CD14-positive monocyte (primary cell): Measurements from ENCODE around the gene SULT1C2. TPM values are rescaled to one million over a fixed set of nuclear protein-coding genes. Genes with fewer than 3 reads are reported as not detected.

Experiments
- DNase-seq, 3 donors: peaks; one replicate each; pipeline ENCODE4 v3.0.0-alpha.2; 2011 to 2022
- H2AFZ ChIP-seq: 2 replicates; pipeline ENCODE4 v1.6.0; 2012; ENCODE audit warnings: mild to moderate bottlenecking, low read depth, low read length, inconsistent platforms; ENCODE audit not compliant: insufficient read depth, poor library complexity, severe bottlenecking
- H3K27ac ChIP-seq, 2 donors: 1 replicate in 1 of 2; 2 replicates in 1 of 2; pipeline ENCODE4 v1.5.1; 2012 to 2013; ENCODE audit warnings: low read length in 2 of 2, control low read depth in 1 of 2, inconsistent platforms in 1 of 2, low read depth in 1 of 2, mild to moderate bottlenecking in 1 of 2
- H3K27me3 ChIP-seq, 2 donors: one replicate each; pipeline versions ENCODE4 v1.6.0 to v1.6.1; 2011 to 2013; ENCODE audit warnings: low read length in 2 of 2; ENCODE audit not compliant: control insufficient read depth in 2 of 2, insufficient read depth in 2 of 2
- H3K36me3 ChIP-seq, 2 donors: replicated peaks in 1 of 2; 1 replicate in 1 of 2; 2 replicates in 1 of 2; pipeline versions ENCODE4 v1.5.1 to v1.6.1; 2012 to 2013; ENCODE audit warnings: low read length in 2 of 2, control low read depth in 1 of 2, inconsistent platforms in 1 of 2, mild to moderate bottlenecking in 1 of 2; ENCODE audit not compliant: insufficient read depth in 2 of 2, control insufficient read depth in 1 of 2
- H3K4me1 ChIP-seq, 2 donors: 1 replicate in 1 of 2; 2 replicates in 1 of 2; pipeline versions ENCODE4 v1.5.1 to v1.6.1; 2012 to 2013; ENCODE audit warnings: low read length in 2 of 2, control low read depth in 1 of 2, inconsistent platforms in 1 of 2, mild to moderate bottlenecking in 1 of 2, moderate library complexity in 1 of 2; ENCODE audit not compliant: insufficient read depth in 2 of 2, control insufficient read depth in 1 of 2
- H3K4me2 ChIP-seq: replicated peaks from 2 replicates; pipeline ENCODE3; 2012; ENCODE audit warnings: low read length, moderate library complexity, mild to moderate bottlenecking; ENCODE audit not compliant: poor library complexity, severe bottlenecking; ENCODE audit errors: extremely low read depth
- H3K4me3 ChIP-seq, 3 experiments: fragments of 200-600 bp in 1 of 3; sonication (generic) in 1 of 3; replicated peaks in 1 of 3; 1 replicate in 2 of 3; 2 replicates in 1 of 3; pipeline ENCODE4 v1.5.1; 2011 to 2013; ENCODE audit warnings: low read length in 3 of 3, mild to moderate bottlenecking in 3 of 3, control low read depth in 2 of 3, low read depth in 2 of 3, inconsistent platforms in 1 of 3, moderate library complexity in 1 of 3
- H3K79me2 ChIP-seq: 2 replicates; pipeline ENCODE4 v1.6.0; 2012; ENCODE audit warnings: mild to moderate bottlenecking, control low read depth, inconsistent platforms, low read length, moderate library complexity; ENCODE audit not compliant: insufficient read depth
- H3K9ac ChIP-seq: 2 replicates; pipeline ENCODE4 v1.6.0; 2017; ENCODE audit warnings: low read length, mild to moderate bottlenecking; ENCODE audit not compliant: insufficient read depth, poor library complexity, severe bottlenecking
- H3K9me3 ChIP-seq, 2 donors: replicated peaks in 1 of 2; 1 replicate in 1 of 2; 2 replicates in 1 of 2; pipeline versions ENCODE4 v1.5.1 to v1.6.1; 2012 to 2013; ENCODE audit warnings: low read length in 2 of 2, control low read depth in 1 of 2; ENCODE audit not compliant: control insufficient read depth in 1 of 2, insufficient read depth in 1 of 2
- H4K20me1 ChIP-seq: 2 replicates; pipeline ENCODE4 v1.6.0; 2012; ENCODE audit warnings: mild to moderate bottlenecking, low read length, control low read depth, moderate library complexity; ENCODE audit not compliant: insufficient read depth
- H3K27ac Mint-ChIP-seq, 7 donors: one replicate each; pipeline ENCODE4 v1.8.0; 2020; ENCODE audit warnings: mild to moderate bottlenecking in 7 of 7, mixed read lengths in 7 of 7, moderate library complexity in 6 of 7, inconsistent platforms in 2 of 7
- H3K27me3 Mint-ChIP-seq, 3 donors: one replicate each; pipeline ENCODE4 v1.8.0; 2021 to 2022; ENCODE audit warnings: low read depth in 3 of 3, mild to moderate bottlenecking in 3 of 3, mixed read lengths in 3 of 3, moderate library complexity in 3 of 3, inconsistent platforms in 1 of 3
- H3K36me3 Mint-ChIP-seq, 2 donors: one replicate each; pipeline ENCODE4 v1.8.0; 2020; ENCODE audit warnings: mixed read lengths in 2 of 2, inconsistent platforms in 1 of 2, mild to moderate bottlenecking in 1 of 2
- H3K4me1 Mint-ChIP-seq: one replicate; pipeline ENCODE4 v1.8.0; 2020; ENCODE audit warnings: mild to moderate bottlenecking, mixed read lengths
- H3K4me3 Mint-ChIP-seq, 2 donors: one replicate each; pipeline ENCODE4 v1.8.0; 2020; ENCODE audit warnings: mild to moderate bottlenecking in 2 of 2, mixed read lengths in 2 of 2, moderate library complexity in 1 of 2
- H3K9me3 Mint-ChIP-seq, 7 donors: one replicate each; pipeline ENCODE4 v1.8.0; 2020 to 2022; ENCODE audit warnings: mixed read lengths in 7 of 7, mild to moderate bottlenecking in 6 of 7, moderate library complexity in 6 of 7, inconsistent platforms in 2 of 7
- CTCF ChIP-seq: fragments of 200-600 bp; IDR thresholded peaks from one replicate; pipeline ENCODE4 v1.8.0; 2022; ENCODE audit warnings: antibody characterized with exemption, mild to moderate bottlenecking
- WGBS: methylation state at CpG from one replicate; pipeline ENCODE4 v1.1.5; 2013; ENCODE audit warnings: missing lambda C conversion rate; ENCODE audit not compliant: insufficient coverage; 5-methylcytosine and 5-hydroxymethylcytosine counted together
- intact Hi-C, 2 donors: fragments of 100-400 bp; cut with micrococcal nuclease; formaldehyde crosslinking; loops; one replicate each; pipeline versions ENCODE4 v1.15.0 to v1.15.1; 2023
- polyA plus RNA-seq, 3 donors: library from polyadenylated mRNA; depleted of rRNA in 1 of 3; unstranded in 2 of 3; stranded (reverse) in 1 of 3; fragments of 300-500 nt in 2 of 3; fragments of >200 nt in 1 of 3; fragmentation: Illumina TruSeq in 2 of 3; gene quantifications; 1 replicate in 2 of 3; 2 replicates in 1 of 3; pipeline ENCODE4 v1.2.3, GENCODE V29; 2012 to 2021

The SULT1C2 gene
- polyA plus RNA-seq, 3 donors, result not detected

GRCh38 chr2:108293850-108294249, 5.2 kb downstream of the SULT1C2 start:
- no peak overlapping the region for H3K4me3 Mint-ChIP-seq
- no peaks in the 10 kb centered on the region for H3K4me1 Mint-ChIP-seq
- Histone ChIP-seq H3K27me3 (no peaks in the 10 kb centered on the region), H3K79me2 (no peaks in the 10 kb centered on the region), H3K9me3 (no peaks in the 10 kb centered on the region), H4K20me1 (no peaks in the 10 kb centered on the region), H2AFZ (no peak overlapping the region), H3K36me3 (no peaks in the 10 kb centered on the region), H3K27ac (no peak overlapping the region), H3K4me3 (no peak overlapping the region), H3K4me2 (no peak overlapping the region), H3K9ac (no peak overlapping the region), H3K4me1 (no peaks in the 10 kb centered on the region)
- DNase-seq, result no peak
- intact Hi-C loops, result no loop called here
- peaks cover 0 to 3% (median 2%) of the 10 kb centered on the region in 7 donors for H3K9me3 Mint-ChIP-seq
- no peak for TF ChIP-seq CTCF
- no CpG with 5 or more reads among the region's 4 CpGs for WGBS
- no peaks in the 10 kb centered on the region for H3K36me3 Mint-ChIP-seq
- H3K27ac Mint-ChIP-seq, result peak overlapping the region in 1 of 7 donors; percentile 8
- H3K27me3 Mint-ChIP-seq, result peaks cover 0 to 2% (median 0%) of the 10 kb centered on the region in 3 donors

- Histone ChIP-seq H3K27me3 (no peaks in the 10 kb centered on the region), H3K27ac (no peak overlapping the region), H3K79me2 (no peaks in the 10 kb centered on the region), H4K20me1 (no peaks in the 10 kb centered on the region), H2AFZ (no peak overlapping the region), H3K36me3 (no peaks in the 10 kb centered on the region), H3K9me3 (no peaks in the 10 kb centered on the region), H3K9ac (no peak overlapping the region), H3K4me3 (no peak overlapping the region), H3K4me2 (no peak overlapping the region), H3K4me1 (no peaks in the 10 kb centered on the region)
- TF ChIP-seq CTCF, result no peak
- intact Hi-C loops, result no loop called here
- WGBS, result 92% methylated on average over 5 of the region's 9 CpGs
- H3K27me3 Mint-ChIP-seq, result peaks cover 0 to 2% (median 1%) of the 10 kb centered on the region in 3 donors
- H3K9me3 Mint-ChIP-seq, result peaks cover 0 to 6% (median 0%) of the 10 kb centered on the region in 7 donors
- H3K36me3 Mint-ChIP-seq, result no peaks in the 10 kb centered on the region
- DNase-seq, result no peak
- H3K4me3 Mint-ChIP-seq, result no peak overlapping the region
- no peaks in the 10 kb centered on the region for H3K4me1 Mint-ChIP-seq
- H3K27ac Mint-ChIP-seq, result no peak overlapping the region
These were observed 8.9 kb downstream of the SULT1C2 start for GRCh38 chr2:108297436-108298141.
